H9 (cell line): ENCODE data around the gene BTRC. TPM values are rescaled to one million over a fixed set of nuclear protein-coding genes. Genes with fewer than 3 reads are reported as not detected.

Experiments
- DNase-seq: peaks from one replicate; pipeline ENCODE4 v3.0.0-alpha.2; 2017
- H2AFZ ChIP-seq: one replicate; pipeline ENCODE4 v1.6.1; 2013; ENCODE audit warnings: mild to moderate bottlenecking, low read length, control low read depth, moderate library complexity
- H2AK5ac ChIP-seq: 2 replicates; pipeline ENCODE4 v1.6.1; 2013; ENCODE audit warnings: low read length, control low read depth, mixed read lengths; ENCODE audit not compliant: insufficient read length
- H2BK120ac ChIP-seq: one replicate; pipeline ENCODE4 v1.6.1; 2013; ENCODE audit warnings: low read depth, mild to moderate bottlenecking, low read length, control low read depth, inconsistent platforms; ENCODE audit not compliant: poor library complexity, severe bottlenecking
- H2BK12ac ChIP-seq: 2 replicates; pipeline ENCODE4 v1.6.1; 2013; ENCODE audit warnings: low read length, control low read depth, mixed read lengths, low read depth; ENCODE audit not compliant: insufficient read length
- H2BK15ac ChIP-seq: 2 replicates; pipeline ENCODE4 v1.6.1; 2013; ENCODE audit warnings: low read depth, low read length, control low read depth
- H2BK20ac ChIP-seq: one replicate; pipeline ENCODE4 v1.6.1; 2013; ENCODE audit warnings: low read depth, mild to moderate bottlenecking, low read length, control low read depth, inconsistent platforms; ENCODE audit not compliant: poor library complexity, severe bottlenecking
- H2BK5ac ChIP-seq: 2 replicates; pipeline ENCODE4 v1.6.1; 2013; ENCODE audit warnings: low read length, control low read depth, mixed read lengths; ENCODE audit not compliant: insufficient read length
- H3K14ac ChIP-seq: 2 replicates; pipeline ENCODE4 v1.6.1; 2013; ENCODE audit warnings: low read length, control low read depth; ENCODE audit not compliant: insufficient read depth
- H3K18ac ChIP-seq: 2 replicates; pipeline ENCODE4 v1.6.1; 2013; ENCODE audit warnings: low read depth, mild to moderate bottlenecking, mixed read lengths, low read length, control low read depth; ENCODE audit not compliant: insufficient read length
- H3K23ac ChIP-seq: 2 replicates; pipeline ENCODE4 v1.6.1; 2013; ENCODE audit warnings: low read length, control low read depth, mixed read lengths, low read depth; ENCODE audit not compliant: insufficient read length
- H3K23me2 ChIP-seq: 2 replicates; pipeline ENCODE4 v1.6.1; 2013; ENCODE audit warnings: low read depth, mild to moderate bottlenecking, mixed read lengths, low read length, control low read depth; ENCODE audit not compliant: insufficient read length, poor library complexity, severe bottlenecking
- H3K27ac ChIP-seq: 2 replicates; pipeline ENCODE4 v1.5.1; 2013; ENCODE audit warnings: low read length, control low read depth, mixed read lengths, low read depth; ENCODE audit not compliant: insufficient read length
- H3K27me3 ChIP-seq: 2 replicates; pipeline ENCODE4 v1.6.1; 2013; ENCODE audit warnings: low read length, control low read depth, inconsistent platforms; ENCODE audit not compliant: insufficient read depth
- H3K4ac ChIP-seq: 2 replicates; pipeline ENCODE4 v1.6.1; 2013; ENCODE audit warnings: low read depth, mild to moderate bottlenecking, control low read depth, inconsistent platforms, low read length, moderate library complexity
- H3K4me1 ChIP-seq: 2 replicates; pipeline ENCODE4 v1.6.1; 2013; ENCODE audit warnings: low read length, control low read depth, inconsistent platforms; ENCODE audit not compliant: insufficient read depth
- H3K4me2 ChIP-seq: 2 replicates; pipeline ENCODE4 v1.6.1; 2013; ENCODE audit warnings: low read length, control low read depth, mixed read lengths; ENCODE audit not compliant: insufficient read length, insufficient read depth
- H3K56ac ChIP-seq: 2 replicates; pipeline ENCODE4 v1.6.1; 2013; ENCODE audit warnings: low read depth, mild to moderate bottlenecking, mixed read lengths, low read length, control low read depth; ENCODE audit not compliant: insufficient read length
- H3K79me1 ChIP-seq: 2 replicates; pipeline ENCODE4 v1.6.1; 2013; ENCODE audit warnings: low read depth, mild to moderate bottlenecking, moderate library complexity, low read length, control low read depth, inconsistent platforms; ENCODE audit not compliant: insufficient read depth, poor library complexity, severe bottlenecking
- H3K79me2 ChIP-seq: 2 replicates; pipeline ENCODE4 v1.6.1; 2013; ENCODE audit warnings: low read length, control low read depth, inconsistent platforms; ENCODE audit not compliant: insufficient read depth
- H3K9ac ChIP-seq: 2 replicates; pipeline ENCODE4 v1.6.1; 2013; ENCODE audit warnings: low read length, control low read depth, mixed read lengths; ENCODE audit not compliant: insufficient read length; ENCODE audit errors: extremely low read depth
- H3K9me3 ChIP-seq: one replicate; pipeline ENCODE4 v1.6.1; 2013; ENCODE audit warnings: low read depth, low read length, inconsistent platforms; ENCODE audit not compliant: control insufficient read depth
- H3T11ph ChIP-seq: one replicate; pipeline ENCODE4 v1.6.1; 2013; ENCODE audit warnings: mild to moderate bottlenecking, low read length, control low read depth, inconsistent platforms
- H4K20me1 ChIP-seq: one replicate; pipeline ENCODE4 v1.6.1; 2013; ENCODE audit not compliant: control insufficient read depth, insufficient read length, insufficient read depth
- H4K5ac ChIP-seq: 2 replicates; pipeline ENCODE4 v1.6.1; 2013; ENCODE audit warnings: low read depth, mild to moderate bottlenecking, mixed read lengths, low read length, control low read depth; ENCODE audit not compliant: insufficient read length
- H4K8ac ChIP-seq: replicated peaks from 2 replicates; pipeline ENCODE4 v1.6.1; 2013; ENCODE audit warnings: low read length, control low read depth, mixed read lengths, low read depth; ENCODE audit not compliant: insufficient read length
- H4K91ac ChIP-seq: 2 replicates; pipeline ENCODE4 v1.6.1; 2013; ENCODE audit warnings: low read depth, mild to moderate bottlenecking, moderate library complexity, mixed read lengths, low read length, control low read depth; ENCODE audit not compliant: insufficient read length
- H3K27ac Mint-ChIP-seq, 3 experiments: 2 replicates in 2 of 3; 3 replicates in 1 of 3; pipeline ENCODE4 v1.8.0; 2020 to 2021; ENCODE audit warnings: mixed read lengths in 3 of 3, mild to moderate bottlenecking in 1 of 3, moderate library complexity in 1 of 3
- H3K27me3 Mint-ChIP-seq: 2 replicates; pipeline ENCODE4 v1.8.0; 2021; ENCODE audit warnings: low read depth, mild to moderate bottlenecking, moderate library complexity, mixed read lengths
- H3K36me3 Mint-ChIP-seq, 3 experiments: 2 replicates in 2 of 3; 3 replicates in 1 of 3; pipeline ENCODE4 v1.8.0; 2020 to 2021; ENCODE audit warnings: low read depth in 3 of 3, mixed read lengths in 3 of 3; ENCODE audit not compliant: insufficient read depth in 1 of 3
- H3K4me1 Mint-ChIP-seq, 2 experiments: 2 replicates each; pipeline ENCODE4 v1.8.0; 2020; ENCODE audit warnings: mixed read lengths in 2 of 2
- H3K4me3 Mint-ChIP-seq, 2 experiments: 2 replicates in 1 of 2; 3 replicates in 1 of 2; pipeline ENCODE4 v1.8.0; 2020 to 2021; ENCODE audit warnings: mild to moderate bottlenecking in 2 of 2, mixed read lengths in 2 of 2, moderate library complexity in 1 of 2
- H3K9me3 Mint-ChIP-seq, 2 experiments: 2 replicates in 1 of 2; 3 replicates in 1 of 2; pipeline ENCODE4 v1.8.0; 2020; ENCODE audit warnings: mild to moderate bottlenecking in 2 of 2, mixed read lengths in 2 of 2, moderate library complexity in 1 of 2
- CTCF ChIP-seq: fragments of 200-600 bp; sonication (generic); conservative IDR thresholded peaks from 3 replicates; pipeline ENCODE4 v1.8.0; 2021; ENCODE audit warnings: antibody characterized with exemption, mild to moderate bottlenecking
- WGBS: extraction: QIAGEN DNeasy Blood & Tissue Kit; methylation state at CpG from one replicate; pipeline ENCODE4 v1.1.7; 2013; ENCODE audit warnings: missing lambda C conversion rate, low lambda C conversion rate, mixed read lengths; ENCODE audit not compliant: insufficient read length; ENCODE audit errors: extremely low coverage; 5-methylcytosine and 5-hydroxymethylcytosine counted together
- total RNA-seq: library from RNA; stranded (reverse); gene quantifications from 2 replicates; pipeline ENCODE4 v1.2.1, GENCODE V29; 2021

Gene BTRC
- total RNA-seq, 1 experiment from 2014 or later, result 24.2 TPM

GRCh38 chr10:101492814-101493213, 138.8 kb downstream of the BTRC start:
- Histone ChIP-seq H3K4me1 (peaks cover 7% of the 10 kb centered on the region; the same call in 1 of the 2 replicates), H2BK20ac (no peak overlapping the region), H3K27ac (no peak overlapping the region), H3K4me2 (no peak overlapping the region), H3K23ac (no peak overlapping the region), H2BK12ac (no peak overlapping the region), H3K23me2 (no peaks in the 10 kb centered on the region), H3T11ph (no peak overlapping the region), H3K9ac (no peak overlapping the region), H4K20me1 (no peaks in the 10 kb centered on the region), H2BK15ac (no peak overlapping the region), H2AFZ (no peak overlapping the region), H2AK5ac (no peak overlapping the region), H4K91ac (no peak overlapping the region), H2BK120ac (no peak overlapping the region), H3K79me1 (no peaks in the 10 kb centered on the region), H3K9me3 (no peaks in the 10 kb centered on the region), H2BK5ac (no peak overlapping the region), H3K79me2 (no peaks in the 10 kb centered on the region), H3K27me3 (no peaks in the 10 kb centered on the region), H3K4ac (no peak overlapping the region), H4K8ac (no peak overlapping the region), H3K18ac (no peak overlapping the region), H3K56ac (no peak overlapping the region), H4K5ac (no peak overlapping the region), H3K14ac (no peak overlapping the region)
- Mint-ChIP-seq H3K27ac (no peak overlapping the region), H3K4me3 (no peak overlapping the region), H3K9me3 (no peaks in the 10 kb centered on the region), H3K27me3 (no peaks in the 10 kb centered on the region), H3K36me3 (no peaks in the 10 kb centered on the region), H3K4me1 (peaks cover 34 to 36% of the 10 kb centered on the region in 2 experiments)
- DNase-seq, result no peak
- WGBS, result no CpG with 5 or more reads among the region's 1 CpG
- no peak for TF ChIP-seq CTCF
